Activated T-helper 2 cell treated with anti-CD3 and anti-CD28 coated beads, Interferon-gamma antibody, Interleukin-2, Interleukin-4, amounts not matched to agents 10 μg/mL and 5 μg/mL and 100 μg/mL, durations not matched to agents 14 hours and 24 hours and 36 hours (primary cell): ENCODE measurements around the gene SCAF1. TPM values are rescaled to one million over a fixed set of nuclear protein-coding genes. Genes with fewer than 3 reads are reported as not detected.

ENCODE experiments used
- DNase-seq: peaks from one replicate; pipeline ENCODE4 v3.0.0; 2021; ENCODE audit warnings: low spot score
- H3K27ac Mint-ChIP-seq: one replicate; pipeline ENCODE4 v1.8.0; 2021; ENCODE audit warnings: mixed read lengths
- H3K27me3 Mint-ChIP-seq: one replicate; pipeline ENCODE4 v1.8.0; 2021; ENCODE audit warnings: low read depth, mixed read lengths
- H3K36me3 Mint-ChIP-seq: one replicate; pipeline ENCODE4 v1.8.0; 2021; ENCODE audit warnings: low read depth, mixed read lengths
- H3K4me1 Mint-ChIP-seq: one replicate; pipeline ENCODE4 v1.8.0; 2021; ENCODE audit warnings: low read depth, mixed read lengths
- H3K4me3 Mint-ChIP-seq: one replicate; pipeline ENCODE4 v1.8.0; 2021; ENCODE audit warnings: low read depth, mild to moderate bottlenecking, moderate library complexity, mixed read lengths
- H3K9me3 Mint-ChIP-seq: one replicate; pipeline ENCODE4 v1.8.0; 2021; ENCODE audit warnings: mixed read lengths
- intact Hi-C: fragments of 100-400 bp; cut with micrococcal nuclease; formaldehyde crosslinking; loops from one replicate; pipeline ENCODE4 v1.15.1; 2023
- total RNA-seq: library from RNA; stranded (reverse); gene quantifications from 2 replicates; pipeline ENCODE4 v1.2.3, GENCODE V29; 2022

The SCAF1 gene
- total RNA-seq, 1 donor from 2014 or later = 64.6 TPM

GRCh38 chr19:49690079-49690655, 48.2 kb downstream of the SCAF1 start:
- Mint-ChIP-seq H3K4me1 (peaks cover 12% of the 10 kb centered on the region), H3K4me3 (peak overlapping the region; percentile 81), H3K27me3 (peaks cover 11% of the 10 kb centered on the region), H3K27ac (no peak overlapping the region), H3K36me3 (peaks cover 39% of the 10 kb centered on the region), H3K9me3 (no peaks in the 10 kb centered on the region)
- no peak for DNase-seq
- intact Hi-C loops = no loop called here

- intact Hi-C loops = no loop called here
- peaks cover 11% of the 10 kb centered on the region for H3K27me3 Mint-ChIP-seq
- no peak within 1 kb of the TSS for H3K27ac Mint-ChIP-seq
- H3K9me3 Mint-ChIP-seq = no peaks in the 10 kb centered on the region
- H3K4me1 Mint-ChIP-seq = peaks cover 12% of the 10 kb centered on the region
- peak; percentile 41 for DNase-seq
- H3K4me3 Mint-ChIP-seq = peak within 1 kb of the TSS; percentile 81
- peaks cover 34% of the 10 kb centered on the region for H3K36me3 Mint-ChIP-seq
Observed at GRCh38 chr19:49690656-49691242, 48.7 kb downstream of the SCAF1 start, which contains the start of gene CPT1C. CPT1C (plus strand) TSS chr19:49691116; CDS start chr19:49692253, 1,137 bp downstream.

GRCh38 chr19:49691243-49692146, 49.5 kb downstream of the SCAF1 start:
- H3K4me3 Mint-ChIP-seq = peak overlapping the region; percentile 81
- H3K4me1 Mint-ChIP-seq = peaks cover 12% of the 10 kb centered on the region
- H3K27ac Mint-ChIP-seq = no peak overlapping the region
- peaks cover 11% of the 10 kb centered on the region for H3K27me3 Mint-ChIP-seq
- intact Hi-C loops = no loop called here
- H3K9me3 Mint-ChIP-seq = no peaks in the 10 kb centered on the region
- DNase-seq = no peak
- H3K36me3 Mint-ChIP-seq = peaks cover 28% of the 10 kb centered on the region

- Mint-ChIP-seq H3K4me1 (peaks cover 10% of the 10 kb centered on the region), H3K9me3 (no peaks in the 10 kb centered on the region), H3K36me3 (peaks cover 25% of the 10 kb centered on the region), H3K27ac (no peak overlapping the region), H3K4me3 (no peak overlapping the region), H3K27me3 (peaks cover 11% of the 10 kb centered on the region)
- no peak for DNase-seq
- intact Hi-C loops = no loop called here
Observed at GRCh38 chr19:49692147-49692506, 50.1 kb downstream of the SCAF1 start.

- no peaks in the 10 kb centered on the region for H3K36me3 Mint-ChIP-seq
- peaks cover 2% of the 10 kb centered on the region for H3K4me1 Mint-ChIP-seq
- H3K27me3 Mint-ChIP-seq = peaks cover 3% of the 10 kb centered on the region
- intact Hi-C loops = no loop called here
- H3K9me3 Mint-ChIP-seq = no peaks in the 10 kb centered on the region
- no peak for DNase-seq
- no peak overlapping the region for H3K4me3 Mint-ChIP-seq
- no peak overlapping the region for H3K27ac Mint-ChIP-seq
Observed at GRCh38 chr19:49696115-49696514, 54.1 kb downstream of the SCAF1 start.

GRCh38 chr19:49696865-49697264, 54.9 kb downstream of the SCAF1 start:
- DNase-seq = no peak
- no peak overlapping the region for H3K4me3 Mint-ChIP-seq
- H3K9me3 Mint-ChIP-seq = no peaks in the 10 kb centered on the region
- no peaks in the 10 kb centered on the region for H3K4me1 Mint-ChIP-seq
- H3K27ac Mint-ChIP-seq = no peak overlapping the region
- H3K27me3 Mint-ChIP-seq = peaks cover 3% of the 10 kb centered on the region
- intact Hi-C loops = no loop called here
- no peaks in the 10 kb centered on the region for H3K36me3 Mint-ChIP-seq

- no peaks in the 10 kb centered on the region for H3K36me3 Mint-ChIP-seq
- no peak for DNase-seq
- no peaks in the 10 kb centered on the region for H3K4me1 Mint-ChIP-seq
- H3K27me3 Mint-ChIP-seq = no peaks in the 10 kb centered on the region
- H3K9me3 Mint-ChIP-seq = no peaks in the 10 kb centered on the region
- no peak overlapping the region for H3K27ac Mint-ChIP-seq
- H3K4me3 Mint-ChIP-seq = no peak overlapping the region
- intact Hi-C loops = no loop called here
Observed at GRCh38 chr19:49699364-49699763, 57.4 kb downstream of the SCAF1 start.

GRCh38 chr19:49700563-49700962, 58.6 kb downstream of the SCAF1 start:
- Mint-ChIP-seq H3K36me3 (no peaks in the 10 kb centered on the region), H3K4me1 (no peaks in the 10 kb centered on the region)
- intact Hi-C loops = no loop called here

GRCh38 chr19:49701271-49701786, 59.3 kb downstream of the SCAF1 start:
- intact Hi-C loops = no loop called here
- DNase-seq = no peak
- Mint-ChIP-seq H3K4me3 (no peak overlapping the region), H3K27me3 (no peaks in the 10 kb centered on the region), H3K4me1 (no peaks in the 10 kb centered on the region), H3K36me3 (no peaks in the 10 kb centered on the region), H3K9me3 (no peaks in the 10 kb centered on the region), H3K27ac (no peak overlapping the region)

More at GRCh38 chr19:49700563-49700962, 58.6 kb downstream of the SCAF1 start:
- no peak for DNase-seq
- Mint-ChIP-seq H3K4me3 (no peak overlapping the region), H3K27ac (no peak overlapping the region), H3K9me3 (no peaks in the 10 kb centered on the region), H3K27me3 (no peaks in the 10 kb centered on the region)

- intact Hi-C loops = no loop called here
- H3K4me3 Mint-ChIP-seq = no peak overlapping the region
- no peaks in the 10 kb centered on the region for H3K4me1 Mint-ChIP-seq
- H3K36me3 Mint-ChIP-seq = no peaks in the 10 kb centered on the region
- no peak overlapping the region for H3K27ac Mint-ChIP-seq
- no peak for DNase-seq
- no peaks in the 10 kb centered on the region for H3K9me3 Mint-ChIP-seq
- no peaks in the 10 kb centered on the region for H3K27me3 Mint-ChIP-seq
Observed at GRCh38 chr19:49704888-49705642, 63.1 kb downstream of the SCAF1 start.

GRCh38 chr19:49705919-49706318, 63.9 kb downstream of the SCAF1 start:
- no peak for DNase-seq
- no peak overlapping the region for H3K4me3 Mint-ChIP-seq
- H3K36me3 Mint-ChIP-seq = no peaks in the 10 kb centered on the region
- intact Hi-C loops = no loop called here
- H3K4me1 Mint-ChIP-seq = no peaks in the 10 kb centered on the region
- no peaks in the 10 kb centered on the region for H3K9me3 Mint-ChIP-seq
- no peaks in the 10 kb centered on the region for H3K27me3 Mint-ChIP-seq
- no peak overlapping the region for H3K27ac Mint-ChIP-seq
